ENCODE results near the gene CEBPE. TPM values are rescaled to one million over a fixed set of nuclear protein-coding genes. Genes with fewer than 3 reads are reported as not detected.

The CEBPE gene
- total and polyA plus RNA-seq, 2 donors (not counting 3 experiments of a cell fraction or from before 2014, with no cell fraction given), result not detected

DNA sequence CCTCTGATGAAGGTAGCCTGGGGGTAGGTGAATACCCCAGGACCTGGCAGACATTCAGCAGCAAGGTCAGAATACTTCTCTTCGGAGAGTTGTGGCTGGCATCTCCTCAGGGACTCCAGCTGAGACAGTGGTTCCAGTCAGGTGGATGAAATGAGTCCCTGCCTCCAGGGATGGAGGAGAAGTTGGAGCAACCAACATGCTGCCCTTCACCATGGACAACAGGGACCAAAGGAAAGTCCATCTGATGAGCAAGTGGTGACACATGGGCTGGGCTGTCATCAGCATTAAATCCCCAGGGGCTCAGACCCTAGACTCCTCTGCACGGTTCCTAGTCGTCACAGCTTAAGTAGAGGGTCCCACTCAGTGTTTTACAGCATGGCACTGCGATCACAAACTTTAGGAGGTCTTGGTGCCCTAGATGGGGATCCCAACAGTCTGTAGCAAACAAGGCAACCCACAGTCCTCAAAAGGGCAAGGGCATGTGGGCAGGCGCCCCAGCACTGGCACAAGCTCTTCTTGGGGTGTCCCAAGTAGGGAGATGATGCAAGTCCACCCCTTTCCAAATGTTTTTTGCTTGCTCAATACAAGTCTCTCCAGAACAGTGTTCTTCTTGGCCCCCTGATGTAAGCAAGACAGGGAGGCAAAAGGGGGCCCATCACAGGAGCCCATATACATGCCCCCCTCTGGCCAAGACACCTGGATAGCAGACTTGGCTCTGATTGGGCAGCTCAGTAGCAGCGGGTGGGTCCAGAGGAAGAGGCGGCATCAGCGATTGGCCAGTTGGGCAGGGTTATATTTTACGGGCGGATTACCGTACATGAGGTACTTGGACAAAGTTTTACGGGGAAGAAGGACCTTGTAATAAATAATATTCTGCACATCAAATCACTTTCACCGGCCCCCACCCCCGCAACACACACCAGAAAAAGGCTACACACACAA is 50.9 kb downstream of the CEBPE start:
- H3K9ac ChIP-seq (replicated peaks; ENCODE audit: extremely low read depth, insufficient read depth, low read length), result no peak overlapping the region
- FAIRE-seq, result no peak
- no peaks in the 10 kb centered on the region for H3K9me1 ChIP-seq (replicated peaks; ENCODE audit: control insufficient read depth, extremely low read depth, insufficient read depth, low read length)
- peaks cover 34% of the 10 kb centered on the region for H3K4me1 ChIP-seq (ENCODE audit: control insufficient read depth, extremely low read depth, insufficient read depth, low read length)
- H3K9me3 ChIP-seq (replicated peaks; ENCODE audit: control insufficient read depth, insufficient read depth, low read length), result no peaks in the 10 kb centered on the region
- H3K4me3 ChIP-seq (replicated peaks in 1 of 3; ENCODE audit: insufficient read depth in 1 of 3, low read depth in 1 of 3, low read length in 3 of 3), result no peak overlapping the region
- no peak for DNase-seq (ENCODE audit: low read depth, low spot score)
- peaks cover 57% of the 10 kb centered on the region for H3K79me2 ChIP-seq (ENCODE audit: control insufficient read depth, insufficient read depth, low read length)
- no peak overlapping the region for H3K27ac ChIP-seq (ENCODE audit: insufficient read depth, low read depth, low read length)
- BruUV-seq (replicated peaks), result no TSS peak
- no peak overlapping the region for H3K4me2 ChIP-seq (ENCODE audit: insufficient read depth, low read length)
- peaks cover 39 to 40% of the 10 kb centered on the region in 2 experiments for H3K36me3 ChIP-seq (ENCODE audit: control insufficient read depth in 2 of 2, extremely low read depth in 1 of 2, insufficient read depth in 2 of 2, low read length in 2 of 2)
- no peak for TF ChIP-seq MYC (IDR thresholded peaks at IDR 0.05; ENCODE audit: low read depth, low read length)
- no peak for TF ChIP-seq FOS (IDR thresholded peaks at IDR 0.05; ENCODE audit: borderline replicate concordance, insufficient read depth, low read length)
- intact Hi-C loops (cut with micrococcal nuclease) (no loop called here), dilution Hi-C loops (cut with MboI; ENCODE audit: extremely low pct_ligation_motif_present, low sequenced_read_pairs) (loop anchor here (10.0 kb wide), 1 partner anchor 83 kb away; the partner anchor contains the start of gene AJUBA)
- H3K27me3 ChIP-seq (ENCODE audit: control insufficient read depth in 2 of 2, insufficient read depth in 2 of 2, low read length in 2 of 2), result no peaks in the 10 kb centered on the region
- no peak overlapping the region for H2AFZ ChIP-seq (ENCODE audit: low read depth, low read length)
- POLR2A ChIA-PET, result interaction anchor here (1.0 to 1.2 kb wide), 4 partner anchors 10 to 139 kb away, joined by 3 to 8 read pairs (median 5); partner anchors contain the start of genes ACIN1, AJUBA, C14orf119 and PRMT5
- H4K20me1 ChIP-seq (replicated peaks; ENCODE audit: control insufficient read depth, extremely low read depth, insufficient read depth, low read length), result peaks cover 4% of the 10 kb centered on the region
- CTCF ChIA-PET, result interaction anchor here (0.7 to 2.0 kb wide), 51 partner anchors 8 to 517 kb away, joined by 3 to 141 read pairs (median 6); partner anchors contain the start of genes ACIN1, AJUBA, C14orf119 and CDH24

Small RNAs within 50 kb of the gene (small RNA-seq; reads per million reads assigned to genes)
- gene RNU6-1138P (ENCODE audit: insufficient read depth, insufficient read length, low read depth, low replicate concordance), result not detected

Other genes starting within 250 kb of the CEBPE start
- gene LRP10, start 247.5 kb downstream of the CEBPE start, total RNA-seq, result 119 and 123 TPM in 2 replicates
- gene LRP10, start 247.5 kb downstream of the CEBPE start, polyA plus RNA-seq, result 157 and 192 TPM in 2 replicates
- 0.33 TPM in 1 of 2 replicates, not detected in the other for gene REM2, start 236.0 kb downstream of the CEBPE start, total RNA-seq
- gene REM2, start 236.0 kb downstream of the CEBPE start, polyA plus RNA-seq, result 0.06 TPM in 1 of 2 replicates, not detected in the other
- gene RBM23, start 200.1 kb downstream of the CEBPE start, total RNA-seq, result 61.0 and 68.9 TPM in 2 replicates
- 67.7 and 73.3 TPM in 2 replicates for gene RBM23, start 200.1 kb downstream of the CEBPE start, polyA plus RNA-seq
- 67.2 and 73.1 TPM in 2 replicates for gene PRMT5, start 189.9 kb downstream of the CEBPE start, total RNA-seq
- gene PRMT5, start 189.9 kb downstream of the CEBPE start, polyA plus RNA-seq, result 185 and 197 TPM in 2 replicates
- gene HAUS4, start 162.2 kb downstream of the CEBPE start, total RNA-seq, result 33.8 and 37.4 TPM in 2 replicates
- gene HAUS4, start 162.2 kb downstream of the CEBPE start, polyA plus RNA-seq, result 23.5 and 30.3 TPM in 2 replicates
- 54.1 and 61.7 TPM in 2 replicates for gene AJUBA, start 136.7 kb downstream of the CEBPE start, total RNA-seq
- 50.0 and 50.7 TPM in 2 replicates for gene AJUBA, start 136.7 kb downstream of the CEBPE start, polyA plus RNA-seq
- 5.4 and 7.1 TPM in 2 replicates for gene C14orf93, start 109.1 kb downstream of the CEBPE start, total RNA-seq
- 9.2 and 10.0 TPM in 2 replicates for gene C14orf93, start 109.1 kb downstream of the CEBPE start, polyA plus RNA-seq
- 214 and 236 TPM in 2 replicates for gene PSMB5, start 84.4 kb downstream of the CEBPE start, total RNA-seq
- gene PSMB5, start 84.4 kb downstream of the CEBPE start, polyA plus RNA-seq, result 459 and 464 TPM in 2 replicates
- not detected in 2 replicates for gene PSMB11, start 77.0 kb downstream of the CEBPE start, total RNA-seq
- gene PSMB11, start 77.0 kb downstream of the CEBPE start, polyA plus RNA-seq, result not detected in 2 replicates
- gene CDH24, start 61.7 kb downstream of the CEBPE start, total RNA-seq, result 20.2 and 21.7 TPM in 2 replicates
- 52.9 and 63.1 TPM in 2 replicates for gene CDH24, start 61.7 kb downstream of the CEBPE start, polyA plus RNA-seq
- gene ACIN1, start 24.1 kb downstream of the CEBPE start, total RNA-seq, result 220 and 240 TPM in 2 replicates
- gene ACIN1, start 24.1 kb downstream of the CEBPE start, polyA plus RNA-seq, result 136 and 146 TPM in 2 replicates
- gene C14orf119, start 23.8 kb downstream of the CEBPE start, total RNA-seq, result 55.5 and 58.3 TPM in 2 replicates
- gene C14orf119, start 23.8 kb downstream of the CEBPE start, polyA plus RNA-seq, result 60.5 and 78.7 TPM in 2 replicates
- gene CIROP, start 14.3 kb downstream of the CEBPE start, total RNA-seq, result not detected in 2 replicates
- not detected in 2 replicates for gene CIROP, start 14.3 kb downstream of the CEBPE start, polyA plus RNA-seq
- 1.1 and 1.6 TPM in 2 replicates for gene SLC7A8, start 64.4 kb upstream of the CEBPE start, total RNA-seq
- 0.76 and 0.88 TPM in 2 replicates for gene SLC7A8, start 64.4 kb upstream of the CEBPE start, polyA plus RNA-seq
- gene RNF212B, start 118.7 kb upstream of the CEBPE start, total RNA-seq, result not detected in 2 replicates
- not detected in 2 replicates for gene RNF212B, start 118.7 kb upstream of the CEBPE start, polyA plus RNA-seq
- 11.3 and 11.7 TPM in 2 replicates for gene HOMEZ, start 166.9 kb upstream of the CEBPE start, total RNA-seq
- 16.8 and 17.7 TPM in 2 replicates for gene HOMEZ, start 166.9 kb upstream of the CEBPE start, polyA plus RNA-seq
- 4.1 and 7.4 TPM in 2 replicates for gene PPP1R3E, start 183.6 kb upstream of the CEBPE start, total RNA-seq
- gene PPP1R3E, start 183.6 kb upstream of the CEBPE start, polyA plus RNA-seq, result 3.2 and 4.3 TPM in 2 replicates
- 24.3 and 26.2 TPM in 2 replicates for gene BCL2L2, start 187.6 kb upstream of the CEBPE start, total RNA-seq
- 14.7 and 19.9 TPM in 2 replicates for gene BCL2L2, start 187.6 kb upstream of the CEBPE start, polyA plus RNA-seq
- gene PABPN1, start 202.2 kb upstream of the CEBPE start, total RNA-seq, result 218 and 231 TPM in 2 replicates
- gene PABPN1, start 202.2 kb upstream of the CEBPE start, polyA plus RNA-seq, result 227 and 231 TPM in 2 replicates
- gene SLC22A17, start 233.6 kb upstream of the CEBPE start, total RNA-seq, result 1.8 and 4.6 TPM in 2 replicates
- gene SLC22A17, start 233.6 kb upstream of the CEBPE start, polyA plus RNA-seq, result 2.9 and 4.2 TPM in 2 replicates
- gene EFS, start 245.9 kb upstream of the CEBPE start, total RNA-seq, result 0.13 TPM in 1 of 2 replicates, not detected in the other
- 0.02 and 0.03 TPM in 2 replicates for gene EFS, start 245.9 kb upstream of the CEBPE start, polyA plus RNA-seq

All from endothelial cell of umbilical vein (primary cell).